Midbrain (tissue), 1 donor: Measurements from ENCODE around the gene SMIM41.
"Not testable (repeated sequence)": the region's sequence is repeated elsewhere in the genome, so short reads cannot be mapped to it uniquely, and the experiment has no call there.

Experiments
- DNase-seq: peaks from one replicate; lab custom pipeline; 2025; lab: John Stamatoyannopoulos, UW

The SMIM41 gene

GRCh38 chr12:52085682-52086180, 6.2 kb downstream of the SMIM41 start:
- DNase-seq = no peak

GRCh38 chr12:52086366-52086765, 6.9 kb downstream of the SMIM41 start:
- no peak for DNase-seq

GRCh38 chr12:52086944-52087835, 7.7 kb downstream of the SMIM41 start:
- no peak for DNase-seq

- DNase-seq = no peak
Measured at GRCh38 chr12:52087961-52088820, 8.7 kb downstream of the SMIM41 start.

- DNase-seq = no peak
Measured at GRCh38 chr12:52089491-52089890, 10.0 kb downstream of the SMIM41 start.

GRCh38 chr12:52090291-52090690, 10.8 kb downstream of the SMIM41 start:
- no peak for DNase-seq

- DNase-seq = no peak
Measured at GRCh38 chr12:52091061-52091460, 11.6 kb downstream of the SMIM41 start.

GRCh38 chr12:52091869-52092268, 12.4 kb downstream of the SMIM41 start:
- no peak for DNase-seq

GRCh38 chr12:52093346-52093745, 13.8 kb downstream of the SMIM41 start:
- no peak for DNase-seq

- DNase-seq = no peak
Measured at GRCh38 chr12:52096332-52097044, 17.0 kb downstream of the SMIM41 start.

GRCh38 chr12:52097045-52097666, 17.7 kb downstream of the SMIM41 start:
- DNase-seq = no peak

- not testable (repeated sequence) for DNase-seq
Measured at GRCh38 chr12:52104431-52105089, 25.1 kb downstream of the SMIM41 start.

- DNase-seq = not testable (repeated sequence)
Measured at GRCh38 chr12:52116222-52117125, 37.0 kb downstream of the SMIM41 start.

GRCh38 chr12:52117806-52118475, 38.4 kb downstream of the SMIM41 start:
- DNase-seq = not testable (repeated sequence)

GRCh38 chr12:52119398-52120254, 40.1 kb downstream of the SMIM41 start:
- no peak for DNase-seq

GRCh38 chr12:52120951-52121823, 41.7 kb downstream of the SMIM41 start:
- no peak for DNase-seq

- peak; percentile 26 for DNase-seq
Measured at GRCh38 chr12:52121824-52122539, 42.5 kb downstream of the SMIM41 start.
